Osteocyte (in vitro differentiated cells): Measurements from ENCODE around the gene NHLRC2. TPM values are rescaled to one million over a fixed set of nuclear protein-coding genes. Genes with fewer than 3 reads are reported as not detected.
A peak's percentile ranks its signal among the peaks of the same experiment; 100 is the strongest.

Experiments used
- DNase-seq: peaks from one replicate; pipeline ENCODE4 v3.0.0; 2021; ENCODE audit warnings: mixed read lengths; ENCODE audit not compliant: unreplicated experiment; ENCODE audit errors: extremely low spot score
- H3K27ac Mint-ChIP-seq: one replicate; pipeline ENCODE4 v1.8.0; 2021; ENCODE audit warnings: mild to moderate bottlenecking, mixed read lengths; ENCODE audit not compliant: unreplicated experiment
- H3K27me3 Mint-ChIP-seq: one replicate; pipeline ENCODE4 v1.8.0; 2021; ENCODE audit warnings: mixed read lengths; ENCODE audit not compliant: unreplicated experiment
- H3K36me3 Mint-ChIP-seq: one replicate; pipeline ENCODE4 v1.8.0; 2021; ENCODE audit warnings: mixed read lengths; ENCODE audit not compliant: unreplicated experiment
- H3K4me1 Mint-ChIP-seq: one replicate; pipeline ENCODE4 v1.8.0; 2021; ENCODE audit warnings: mixed read lengths; ENCODE audit not compliant: unreplicated experiment
- H3K4me3 Mint-ChIP-seq: one replicate; pipeline ENCODE4 v1.8.0; 2021; ENCODE audit warnings: mild to moderate bottlenecking, moderate library complexity, mixed read lengths; ENCODE audit not compliant: unreplicated experiment
- H3K9me3 Mint-ChIP-seq: one replicate; pipeline ENCODE4 v1.8.0; 2021; ENCODE audit warnings: mixed read lengths; ENCODE audit not compliant: unreplicated experiment
- CTCF ChIP-seq: fragments of 200-600 bp; sonication (generic); IDR thresholded peaks from 2 replicates; pipeline ENCODE4 v1.5.0; 2021; ENCODE audit warnings: antibody characterized with exemption, mild to moderate bottlenecking, moderate library complexity
- total RNA-seq: library from RNA; stranded (reverse); gene quantifications from 2 replicates; pipeline ENCODE4 v1.2.1, GENCODE V29; 2021

The NHLRC2 gene
- total RNA-seq, 1 donor from 2014 or later = 39.3 TPM

- H3K27me3 Mint-ChIP-seq = no peaks in the 10 kb centered on the region
- DNase-seq = no peak
- no peaks in the 10 kb centered on the region for H3K36me3 Mint-ChIP-seq
- H3K27ac Mint-ChIP-seq = no peak overlapping the region
- peaks cover 10% of the 10 kb centered on the region for H3K9me3 Mint-ChIP-seq
- TF ChIP-seq CTCF = no peak
- peaks cover 46% of the 10 kb centered on the region for H3K4me1 Mint-ChIP-seq
- no peak overlapping the region for H3K4me3 Mint-ChIP-seq
Measured at GRCh38 chr10:113953505-113954272, 99.2 kb downstream of the NHLRC2 start.

- H3K9me3 Mint-ChIP-seq = peaks cover 10% of the 10 kb centered on the region
- H3K4me3 Mint-ChIP-seq = no peak overlapping the region
- peak overlapping the region; percentile 13 for H3K27ac Mint-ChIP-seq
- H3K4me1 Mint-ChIP-seq = peaks cover 53% of the 10 kb centered on the region
- TF ChIP-seq CTCF = no peak
- no peaks in the 10 kb centered on the region for H3K36me3 Mint-ChIP-seq
- DNase-seq = no peak
- H3K27me3 Mint-ChIP-seq = no peaks in the 10 kb centered on the region
Measured at GRCh38 chr10:113954409-113954808, 99.9 kb downstream of the NHLRC2 start.

GRCh38 chr10:113957013-113957412 is 102.6 kb downstream of the NHLRC2 start:
- DNase-seq = no peak
- TF ChIP-seq CTCF = no peak
- Mint-ChIP-seq H3K4me1 (peaks cover 63% of the 10 kb centered on the region), H3K36me3 (no peaks in the 10 kb centered on the region), H3K4me3 (no peak overlapping the region), H3K9me3 (peaks cover 10% of the 10 kb centered on the region), H3K27ac (peak overlapping the region; percentile 90), H3K27me3 (no peaks in the 10 kb centered on the region)

GRCh38 chr10:113958631-113959382 is 104.3 kb downstream of the NHLRC2 start:
- Mint-ChIP-seq H3K27me3 (no peaks in the 10 kb centered on the region), H3K27ac (peak overlapping the region; percentile 90), H3K36me3 (no peaks in the 10 kb centered on the region), H3K4me1 (peaks cover 56% of the 10 kb centered on the region), H3K9me3 (peaks cover 10% of the 10 kb centered on the region), H3K4me3 (no peak overlapping the region)
- peak; percentile 88 for DNase-seq
- no peak for TF ChIP-seq CTCF

- Mint-ChIP-seq H3K9me3 (peaks cover 9% of the 10 kb centered on the region), H3K4me3 (no peak overlapping the region), H3K4me1 (peaks cover 54% of the 10 kb centered on the region), H3K27ac (peak overlapping the region; percentile 90), H3K27me3 (no peaks in the 10 kb centered on the region), H3K36me3 (no peaks in the 10 kb centered on the region)
- no peak for TF ChIP-seq CTCF
- no peak for DNase-seq
Measured at GRCh38 chr10:113959383-113959760, 104.9 kb downstream of the NHLRC2 start.
